A549 (cell line): ENCODE data around the gene RIN1.

Experiments
- MAFK ChIP-seq: fragments of 450-650 bp; IDR thresholded peaks from 2 replicates; pipeline ENCODE4 v1.6.1; 2014; ENCODE audit not compliant: partially characterized antibody
- MAZ ChIP-seq: fragments of 150-350 bp; IDR thresholded peaks from 2 replicates; pipeline ENCODE4 v1.6.1; 2014; ENCODE audit warnings: antibody characterized with exemption, low read depth, low read length, borderline replicate concordance
- MYC ChIP-seq: IDR thresholded peaks from 2 replicates; pipeline ENCODE4 v1.6.1; 2012; ENCODE audit warnings: mild to moderate bottlenecking, inconsistent platforms, low read length, improper control_type of control experiment, borderline replicate concordance
- POLR2A ChIP-seq: IDR thresholded peaks from 2 replicates; pipeline ENCODE4 v1.6.1; 2012; ENCODE audit warnings: mild to moderate bottlenecking, low read length
- TF ChIP-seq, protein P1 (sequence below): fragments of >200 bp; sonication (Bioruptor Twin); formaldehyde crosslinking; IDR thresholded peaks from 3 replicates; pipeline ENCODE4 v1.5.1; 2016
- TF ChIP-seq, protein P2 (sequence below): fragments of 200-600 bp; sonication (generic); IDR thresholded peaks from 2 replicates; pipeline ENCODE4 v1.6.1; 2016; ENCODE audit warnings: antibody characterized with exemption, mild to moderate bottlenecking, moderate library complexity

DNA sequence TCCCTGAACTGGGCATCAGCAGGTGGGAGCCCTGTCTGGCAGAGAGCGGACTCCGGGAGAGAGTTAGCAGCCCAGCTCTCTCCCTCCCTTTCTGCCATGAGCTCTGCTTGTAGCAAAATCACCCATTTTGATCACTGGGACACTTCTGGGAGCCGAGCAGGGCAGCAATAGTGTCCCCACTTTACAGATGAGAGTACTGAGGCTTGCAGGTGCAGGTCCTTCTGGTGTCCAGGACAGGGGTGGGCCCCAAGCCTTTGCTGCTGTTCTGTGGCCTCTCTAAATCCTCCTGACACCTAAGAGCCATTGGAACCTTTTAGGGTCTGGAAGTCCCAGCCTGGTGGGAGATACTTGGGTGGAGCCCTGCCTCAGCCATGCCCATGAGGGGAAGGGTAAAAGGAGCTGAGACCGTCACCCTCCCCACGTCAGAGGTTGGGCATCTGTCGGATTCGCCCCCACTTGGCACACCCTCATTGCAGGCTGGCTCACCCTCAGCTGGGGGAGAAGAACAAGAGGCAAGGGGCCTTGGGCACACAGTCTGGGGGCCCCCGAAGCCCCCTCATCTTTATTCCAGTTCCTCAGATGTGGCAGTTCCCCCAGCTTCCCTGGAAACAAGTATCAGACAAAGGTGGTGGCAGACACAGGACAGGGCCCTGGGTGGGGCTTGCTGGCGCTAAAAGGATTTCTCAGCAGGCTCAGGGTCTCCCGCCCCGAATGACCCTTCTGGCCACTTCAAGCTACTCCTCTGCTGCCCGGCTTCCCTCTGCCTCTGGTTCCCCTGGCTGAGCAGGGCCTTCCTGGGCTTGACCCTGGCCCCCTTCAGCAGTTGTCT is 4.5 kb downstream of the RIN1 start:
- TF ChIP-seq, protein P1, sequence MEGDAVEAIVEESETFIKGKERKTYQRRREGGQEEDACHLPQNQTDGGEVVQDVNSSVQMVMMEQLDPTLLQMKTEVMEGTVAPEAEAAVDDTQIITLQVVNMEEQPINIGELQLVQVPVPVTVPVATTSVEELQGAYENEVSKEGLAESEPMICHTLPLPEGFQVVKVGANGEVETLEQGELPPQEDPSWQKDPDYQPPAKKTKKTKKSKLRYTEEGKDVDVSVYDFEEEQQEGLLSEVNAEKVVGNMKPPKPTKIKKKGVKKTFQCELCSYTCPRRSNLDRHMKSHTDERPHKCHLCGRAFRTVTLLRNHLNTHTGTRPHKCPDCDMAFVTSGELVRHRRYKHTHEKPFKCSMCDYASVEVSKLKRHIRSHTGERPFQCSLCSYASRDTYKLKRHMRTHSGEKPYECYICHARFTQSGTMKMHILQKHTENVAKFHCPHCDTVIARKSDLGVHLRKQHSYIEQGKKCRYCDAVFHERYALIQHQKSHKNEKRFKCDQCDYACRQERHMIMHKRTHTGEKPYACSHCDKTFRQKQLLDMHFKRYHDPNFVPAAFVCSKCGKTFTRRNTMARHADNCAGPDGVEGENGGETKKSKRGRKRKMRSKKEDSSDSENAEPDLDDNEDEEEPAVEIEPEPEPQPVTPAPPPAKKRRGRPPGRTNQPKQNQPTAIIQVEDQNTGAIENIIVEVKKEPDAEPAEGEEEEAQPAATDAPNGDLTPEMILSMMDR = no peak
- TF ChIP-seq POLR2A = no peak
- TF ChIP-seq MAFK = no peak
- TF ChIP-seq MYC = no peak
- TF ChIP-seq MAZ = no peak
- TF ChIP-seq, protein P2, sequence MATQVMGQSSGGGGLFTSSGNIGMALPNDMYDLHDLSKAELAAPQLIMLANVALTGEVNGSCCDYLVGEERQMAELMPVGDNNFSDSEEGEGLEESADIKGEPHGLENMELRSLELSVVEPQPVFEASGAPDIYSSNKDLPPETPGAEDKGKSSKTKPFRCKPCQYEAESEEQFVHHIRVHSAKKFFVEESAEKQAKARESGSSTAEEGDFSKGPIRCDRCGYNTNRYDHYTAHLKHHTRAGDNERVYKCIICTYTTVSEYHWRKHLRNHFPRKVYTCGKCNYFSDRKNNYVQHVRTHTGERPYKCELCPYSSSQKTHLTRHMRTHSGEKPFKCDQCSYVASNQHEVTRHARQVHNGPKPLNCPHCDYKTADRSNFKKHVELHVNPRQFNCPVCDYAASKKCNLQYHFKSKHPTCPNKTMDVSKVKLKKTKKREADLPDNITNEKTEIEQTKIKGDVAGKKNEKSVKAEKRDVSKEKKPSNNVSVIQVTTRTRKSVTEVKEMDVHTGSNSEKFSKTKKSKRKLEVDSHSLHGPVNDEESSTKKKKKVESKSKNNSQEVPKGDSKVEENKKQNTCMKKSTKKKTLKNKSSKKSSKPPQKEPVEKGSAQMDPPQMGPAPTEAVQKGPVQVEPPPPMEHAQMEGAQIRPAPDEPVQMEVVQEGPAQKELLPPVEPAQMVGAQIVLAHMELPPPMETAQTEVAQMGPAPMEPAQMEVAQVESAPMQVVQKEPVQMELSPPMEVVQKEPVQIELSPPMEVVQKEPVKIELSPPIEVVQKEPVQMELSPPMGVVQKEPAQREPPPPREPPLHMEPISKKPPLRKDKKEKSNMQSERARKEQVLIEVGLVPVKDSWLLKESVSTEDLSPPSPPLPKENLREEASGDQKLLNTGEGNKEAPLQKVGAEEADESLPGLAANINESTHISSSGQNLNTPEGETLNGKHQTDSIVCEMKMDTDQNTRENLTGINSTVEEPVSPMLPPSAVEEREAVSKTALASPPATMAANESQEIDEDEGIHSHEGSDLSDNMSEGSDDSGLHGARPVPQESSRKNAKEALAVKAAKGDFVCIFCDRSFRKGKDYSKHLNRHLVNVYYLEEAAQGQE = no peak
